Osteoblast (primary cell): ENCODE results near the gene SSTR4. TPM values are rescaled to one million over a fixed set of nuclear protein-coding genes. Genes with fewer than 3 reads are reported as not detected.

Experiments used
- DNase-seq: peaks from one replicate; pipeline ENCODE4 v3.0.0; 2011; ENCODE audit warnings: low spot score, mixed read lengths; ENCODE audit not compliant: insufficient read length; ENCODE audit errors: missing footprints
- H2AFZ ChIP-seq: 2 replicates; pipeline ENCODE4 v1.6.0; 2011; ENCODE audit warnings: mild to moderate bottlenecking, low read length
- H3K27ac ChIP-seq: 2 replicates; pipeline ENCODE4 v1.5.1; 2011; ENCODE audit warnings: mild to moderate bottlenecking, low read depth, low read length, moderate library complexity
- H3K27me3 ChIP-seq: 2 replicates; pipeline ENCODE4 v1.6.0; 2012; ENCODE audit warnings: mild to moderate bottlenecking, control low read depth, inconsistent platforms, low read length, moderate library complexity; ENCODE audit not compliant: insufficient read depth
- H3K36me3 ChIP-seq: 2 replicates; pipeline ENCODE4 v1.5.1; 2011; ENCODE audit warnings: mild to moderate bottlenecking, low read length, control low read depth, moderate library complexity; ENCODE audit not compliant: insufficient read depth
- H3K4me1 ChIP-seq: 2 replicates; pipeline ENCODE4 v1.5.1; 2011; ENCODE audit warnings: mild to moderate bottlenecking, low read length, control low read depth, moderate library complexity; ENCODE audit not compliant: insufficient read depth
- H3K4me2 ChIP-seq: 2 replicates; pipeline ENCODE4 v1.6.0; 2011; ENCODE audit warnings: mild to moderate bottlenecking, low read length; ENCODE audit not compliant: insufficient read depth
- H3K4me3 ChIP-seq: fragments of 200-600 bp; sonication (generic); 3 replicates; pipeline ENCODE4 v1.5.1; 2012; ENCODE audit warnings: mild to moderate bottlenecking, low read length, inconsistent platforms; ENCODE audit not compliant: insufficient read depth
- H3K79me2 ChIP-seq: 2 replicates; pipeline ENCODE4 v1.6.0; 2012; ENCODE audit warnings: mild to moderate bottlenecking, low read length, control low read depth, inconsistent platforms; ENCODE audit not compliant: insufficient read depth
- H3K9me3 ChIP-seq: 2 replicates; pipeline ENCODE4 v1.5.1; 2011; ENCODE audit warnings: low read depth, low read length, control low read depth
- H4K20me1 ChIP-seq: 2 replicates; pipeline ENCODE4 v1.6.0; 2012; ENCODE audit warnings: mild to moderate bottlenecking, low read length, control low read depth; ENCODE audit not compliant: insufficient read depth
- CTCF ChIP-seq: IDR thresholded peaks from 2 replicates; pipeline ENCODE4 v1.5.1; 2011; ENCODE audit warnings: mild to moderate bottlenecking, low read depth, low read length, moderate library complexity; ENCODE audit errors: extremely low read depth
- total RNA-seq: library from RNA; depleted of rRNA; stranded (reverse); fragments of >200 nt; gene quantifications from 2 replicates; pipeline ENCODE4 v1.2.3, GENCODE V29; 2012

The SSTR4 gene
- total RNA-seq, 1 donor = not detected

- Histone ChIP-seq H2AFZ (no peak overlapping the region), H3K27ac (no peak overlapping the region), H3K79me2 (no peaks in the 10 kb centered on the region), H3K9me3 (no peaks in the 10 kb centered on the region), H3K4me2 (no peak overlapping the region), H4K20me1 (no peaks in the 10 kb centered on the region), H3K36me3 (no peaks in the 10 kb centered on the region), H3K27me3 (no peaks in the 10 kb centered on the region), H3K4me3 (no peak overlapping the region), H3K4me1 (no peaks in the 10 kb centered on the region)
- no peak for DNase-seq
- TF ChIP-seq CTCF = no peak
These were observed 16.7 kb upstream of the SSTR4 start for GRCh38 chr20:23018432-23018831.

GRCh38 chr20:23018941-23019340 lies 16.2 kb upstream of the SSTR4 start:
- H3K4me1 ChIP-seq = no peaks in the 10 kb centered on the region
- no peaks in the 10 kb centered on the region for H3K79me2 ChIP-seq
- H3K27me3 ChIP-seq = no peaks in the 10 kb centered on the region
- H4K20me1 ChIP-seq = no peaks in the 10 kb centered on the region
- no peak overlapping the region for H3K4me3 ChIP-seq
- no peak for DNase-seq
- TF ChIP-seq CTCF = no peak
- no peak overlapping the region for H3K27ac ChIP-seq
- no peak overlapping the region for H2AFZ ChIP-seq
- H3K4me2 ChIP-seq = no peak overlapping the region
- H3K36me3 ChIP-seq = no peaks in the 10 kb centered on the region
- H3K9me3 ChIP-seq = no peaks in the 10 kb centered on the region

- no peak for TF ChIP-seq CTCF
- no peak overlapping the region for H3K4me3 ChIP-seq
- no peak overlapping the region for H2AFZ ChIP-seq
- H3K79me2 ChIP-seq = no peaks in the 10 kb centered on the region
- no peaks in the 10 kb centered on the region for H3K27me3 ChIP-seq
- H3K9me3 ChIP-seq = no peaks in the 10 kb centered on the region
- H3K4me1 ChIP-seq = no peaks in the 10 kb centered on the region
- no peaks in the 10 kb centered on the region for H3K36me3 ChIP-seq
- no peak overlapping the region for H3K4me2 ChIP-seq
- H4K20me1 ChIP-seq = no peaks in the 10 kb centered on the region
- DNase-seq = no peak
- H3K27ac ChIP-seq = no peak overlapping the region
These were observed 15.7 kb upstream of the SSTR4 start for GRCh38 chr20:23019403-23019802.

- no peak for DNase-seq
- no peak overlapping the region for H3K27ac ChIP-seq
- H3K4me2 ChIP-seq = no peak overlapping the region
- H2AFZ ChIP-seq = no peak overlapping the region
- H3K27me3 ChIP-seq = no peaks in the 10 kb centered on the region
- H3K4me1 ChIP-seq = no peaks in the 10 kb centered on the region
- no peak for TF ChIP-seq CTCF
- no peaks in the 10 kb centered on the region for H3K36me3 ChIP-seq
- H3K79me2 ChIP-seq = no peaks in the 10 kb centered on the region
- no peaks in the 10 kb centered on the region for H4K20me1 ChIP-seq
- H3K9me3 ChIP-seq = no peaks in the 10 kb centered on the region
- H3K4me3 ChIP-seq = no peak overlapping the region
These were observed 14.7 kb upstream of the SSTR4 start for GRCh38 chr20:23020230-23021018.
